DMS53 treated with DMSO at 0.1 percent for 48 hours (cell line): ENCODE results near the gene CHMP1B.

Source experiments
- DNase-seq: peaks from one replicate; lab custom pipeline; 2025; ENCODE audit not compliant: unreplicated experiment; lab: John Stamatoyannopoulos, UW

Gene CHMP1B, protein sequence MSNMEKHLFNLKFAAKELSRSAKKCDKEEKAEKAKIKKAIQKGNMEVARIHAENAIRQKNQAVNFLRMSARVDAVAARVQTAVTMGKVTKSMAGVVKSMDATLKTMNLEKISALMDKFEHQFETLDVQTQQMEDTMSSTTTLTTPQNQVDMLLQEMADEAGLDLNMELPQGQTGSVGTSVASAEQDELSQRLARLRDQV

DNA sequence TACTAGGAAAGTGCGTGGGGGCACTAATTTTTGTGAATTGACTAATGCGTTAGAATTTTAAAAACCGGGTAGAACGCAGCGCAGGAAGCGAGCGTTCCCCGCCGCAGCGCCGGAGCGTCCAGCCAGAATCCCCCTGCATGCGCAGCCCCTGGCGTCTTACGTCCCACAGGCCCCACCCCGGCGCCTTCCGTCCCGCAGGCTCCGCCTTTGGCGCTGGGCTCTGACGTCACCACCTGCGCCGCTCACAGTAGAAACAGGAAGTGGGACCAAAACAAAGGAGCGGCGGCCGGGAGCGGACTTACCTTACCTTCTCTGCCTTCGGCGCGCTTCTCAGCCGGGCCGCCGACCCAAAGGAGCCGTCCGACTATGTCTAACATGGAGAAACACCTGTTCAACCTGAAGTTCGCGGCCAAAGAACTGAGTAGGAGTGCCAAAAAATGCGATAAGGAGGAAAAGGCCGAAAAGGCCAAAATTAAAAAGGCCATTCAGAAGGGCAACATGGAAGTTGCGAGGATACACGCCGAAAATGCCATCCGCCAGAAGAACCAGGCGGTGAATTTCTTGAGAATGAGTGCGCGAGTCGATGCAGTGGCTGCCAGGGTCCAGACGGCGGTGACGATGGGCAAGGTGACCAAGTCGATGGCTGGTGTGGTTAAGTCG, at the start of gene CHMP1B:
Gene CHMP1B (plus strand): TSS at position 268 of the 660 bp plus-strand sequence. CDS start 99 bp downstream, at position 367.
- peak; percentile 96 for DNase-seq

DNA sequence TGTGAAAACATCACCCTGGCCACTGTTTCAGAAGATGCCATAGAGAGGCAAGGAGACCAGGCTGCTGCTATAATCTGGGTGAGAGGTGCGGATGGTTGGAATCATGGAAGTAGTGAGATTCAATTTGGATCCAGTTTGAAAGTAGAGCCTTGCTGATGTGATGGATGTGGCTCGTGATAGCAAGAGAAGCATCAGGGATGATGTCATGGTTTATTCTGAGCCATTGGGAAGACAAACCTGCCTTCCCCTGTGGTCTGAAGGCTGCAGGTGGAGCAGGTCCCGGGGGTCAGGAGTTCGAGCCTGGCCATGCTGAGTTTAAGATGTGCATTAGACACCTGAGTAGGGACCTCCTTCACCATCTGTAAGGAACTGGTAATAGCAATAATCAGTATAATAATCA, 49.6 kb upstream of the CHMP1B start:
- DNase-seq, result no peak

DNA sequence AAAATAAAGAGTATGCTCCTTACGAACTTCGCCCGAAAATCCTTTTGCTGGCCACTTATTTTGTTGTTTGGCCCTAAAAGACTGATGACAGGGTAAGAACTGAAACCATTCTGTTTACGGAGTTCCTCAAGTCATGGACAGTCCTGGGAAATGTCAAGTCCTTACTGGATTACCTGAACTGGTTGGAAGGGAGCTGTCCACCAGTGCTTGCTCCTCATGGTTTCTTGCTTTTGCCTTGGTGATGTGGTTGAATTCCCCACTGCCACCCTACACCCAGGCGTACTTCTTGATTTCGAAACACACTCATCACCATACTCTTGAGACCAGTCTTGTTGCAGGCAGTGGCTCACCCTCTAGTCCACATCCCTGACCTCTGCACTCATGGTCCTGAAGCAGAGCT, 49.1 kb upstream of the CHMP1B start:
- DNase-seq, result no peak

DNA sequence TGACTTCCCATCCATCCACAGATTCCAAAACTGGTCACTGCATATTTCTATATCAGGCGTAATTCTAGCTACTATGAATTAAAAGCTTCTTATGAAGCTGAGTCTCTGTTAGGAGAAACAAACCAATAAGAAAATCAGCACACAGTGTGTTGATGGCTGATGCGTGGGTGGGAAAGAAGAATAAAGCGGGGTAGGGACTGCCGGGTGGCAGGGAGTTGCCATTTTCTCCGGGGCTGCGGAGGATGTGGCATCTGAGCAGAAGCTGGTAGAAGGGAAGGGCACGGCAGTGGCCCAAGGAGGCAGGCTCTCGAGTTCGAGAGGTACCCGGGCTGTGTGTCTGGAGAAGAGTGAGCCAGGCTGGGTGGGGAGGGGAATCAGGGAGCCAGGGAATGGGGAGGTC, 48.6 kb upstream of the CHMP1B start:
- no peak for DNase-seq

DNA sequence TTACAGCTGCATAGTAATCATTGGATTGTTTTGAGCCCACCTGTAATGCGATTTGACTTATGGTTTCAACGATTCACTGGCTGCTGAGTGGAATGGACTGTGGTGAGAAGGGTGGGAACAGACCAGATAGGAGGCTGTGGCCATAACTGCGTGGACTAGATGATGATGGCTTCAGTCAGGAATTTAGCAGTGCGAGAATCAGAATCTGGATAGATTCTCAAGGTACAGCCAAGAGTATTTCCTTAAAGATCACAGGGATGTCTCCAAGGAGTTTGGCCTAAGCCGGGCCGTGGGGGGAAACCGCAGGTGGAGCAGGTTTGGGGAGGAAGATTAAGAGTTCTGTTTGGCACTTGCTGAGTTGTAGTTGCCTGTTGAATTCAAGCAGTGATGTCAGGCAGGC, 44.0 kb upstream of the CHMP1B start:
- no peak for DNase-seq

DNA sequence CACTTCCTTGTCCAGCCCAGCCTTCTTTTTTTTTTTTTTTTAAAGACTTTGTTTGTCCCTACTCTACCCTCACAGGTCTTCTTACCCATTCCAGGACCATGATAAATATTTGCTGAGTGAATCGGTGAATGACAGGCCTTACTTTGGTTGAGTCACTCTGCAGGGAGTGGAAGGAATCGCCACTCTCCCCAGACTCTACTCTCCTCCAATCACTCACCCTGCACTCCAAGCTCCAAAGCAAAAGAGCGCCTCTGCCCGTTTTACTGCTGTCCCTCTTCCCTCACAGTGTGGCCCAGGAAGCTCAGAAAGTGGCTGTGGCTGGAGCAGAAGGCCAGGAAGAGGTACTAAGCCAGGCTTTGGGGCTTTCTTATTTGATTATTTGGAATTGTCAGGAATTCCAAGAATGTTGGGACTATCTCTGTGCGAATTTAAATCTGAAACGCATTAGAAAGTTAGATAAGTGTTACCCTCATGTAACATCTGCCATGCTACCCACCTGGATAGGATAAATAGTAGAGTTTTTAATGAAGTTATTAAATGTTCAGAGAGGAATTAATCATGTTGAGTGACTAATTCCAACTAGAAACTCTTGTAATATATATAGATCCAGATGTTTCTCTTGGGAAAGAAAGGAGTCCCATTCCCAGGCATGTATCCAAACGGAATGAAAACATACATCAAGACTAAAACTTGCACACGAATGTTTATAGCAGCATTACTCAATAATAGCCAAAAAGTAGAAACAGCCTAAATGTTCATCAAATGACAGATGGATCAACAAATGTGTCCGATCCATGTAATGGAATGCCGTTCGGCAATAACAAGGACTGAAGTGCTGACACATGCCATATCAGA, 43.0 kb upstream of the CHMP1B start:
- DNase-seq, result peak; percentile 48

DNA sequence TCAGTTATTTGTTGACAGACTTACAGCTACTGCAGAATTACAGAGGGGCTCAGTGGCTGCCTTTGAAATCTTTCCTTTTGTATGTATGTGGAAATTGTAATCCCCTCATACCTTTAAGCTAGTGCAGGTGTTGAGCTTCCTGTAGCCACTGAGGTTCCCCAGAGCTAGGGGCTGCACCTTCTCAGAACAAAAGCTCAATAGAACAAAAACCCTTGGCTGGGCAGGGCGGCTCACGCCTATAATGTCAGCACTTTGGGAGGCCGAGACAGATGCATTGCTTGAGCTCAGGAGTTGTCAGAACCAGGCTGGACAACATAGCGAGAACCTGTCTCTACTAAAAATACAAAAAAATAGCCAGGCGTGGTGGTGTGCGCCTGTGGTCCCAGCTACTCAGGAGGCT, 41.3 kb upstream of the CHMP1B start:
- DNase-seq, result no peak

DNA sequence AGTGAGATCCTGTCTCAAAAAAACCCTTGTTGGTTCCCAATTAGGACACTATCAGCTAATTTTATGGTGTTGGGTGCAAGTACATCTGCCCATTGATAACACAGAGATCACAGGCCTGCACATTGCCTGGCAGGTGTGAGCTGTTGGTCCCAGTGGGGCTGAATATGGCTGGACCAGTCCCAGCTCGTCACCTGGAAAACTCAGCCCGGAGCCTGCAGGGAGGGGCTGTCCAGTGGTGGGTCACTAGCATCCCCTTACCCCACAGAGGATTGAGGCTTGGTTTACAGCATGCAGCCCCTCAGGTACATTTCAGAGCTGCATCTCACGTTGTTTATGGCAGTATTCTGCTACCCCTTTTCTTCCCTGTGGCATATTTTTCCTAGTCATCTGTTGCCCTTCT, 40.8 kb upstream of the CHMP1B start:
- DNase-seq, result no peak

DNA sequence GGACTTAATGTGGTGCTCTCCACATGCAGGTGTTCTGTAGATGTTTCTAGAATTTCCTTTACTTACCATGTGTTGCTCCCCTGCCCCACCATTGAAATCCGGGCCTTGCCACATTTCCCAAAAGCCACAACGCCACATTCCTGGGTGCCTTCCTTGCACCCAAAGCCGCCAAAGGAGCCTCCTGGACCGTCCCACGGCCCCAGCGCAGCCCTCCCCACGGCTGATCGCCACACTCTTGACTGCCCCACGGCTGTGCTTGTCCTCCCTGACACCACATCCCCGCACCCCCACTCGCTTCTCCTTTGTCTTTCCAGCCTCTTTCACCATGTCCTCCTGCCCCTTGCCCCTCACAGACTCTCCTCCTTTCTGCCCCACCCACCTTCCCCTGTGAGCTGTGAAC, 40.2 kb upstream of the CHMP1B start:
- no peak for DNase-seq

DNA sequence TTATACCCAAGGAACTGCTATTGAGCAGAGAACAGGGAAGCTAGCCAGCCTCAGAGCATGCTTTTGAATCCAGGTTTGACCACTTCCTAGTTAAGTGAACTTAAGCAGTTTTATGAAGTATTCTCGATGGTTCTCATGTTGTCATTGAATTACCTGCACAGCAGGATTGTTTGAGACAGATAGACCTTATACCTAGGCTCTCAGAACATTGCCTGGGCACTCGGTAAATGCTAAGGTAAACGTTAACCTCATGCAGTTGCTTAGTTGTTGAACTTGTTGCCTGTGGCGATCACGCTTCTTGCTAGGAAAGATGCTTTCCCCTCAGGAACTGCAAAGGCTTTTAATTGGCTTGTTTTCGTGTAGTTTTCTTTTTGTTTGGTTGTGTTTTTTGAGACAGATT, 34.0 kb upstream of the CHMP1B start:
- no peak for DNase-seq

DNA sequence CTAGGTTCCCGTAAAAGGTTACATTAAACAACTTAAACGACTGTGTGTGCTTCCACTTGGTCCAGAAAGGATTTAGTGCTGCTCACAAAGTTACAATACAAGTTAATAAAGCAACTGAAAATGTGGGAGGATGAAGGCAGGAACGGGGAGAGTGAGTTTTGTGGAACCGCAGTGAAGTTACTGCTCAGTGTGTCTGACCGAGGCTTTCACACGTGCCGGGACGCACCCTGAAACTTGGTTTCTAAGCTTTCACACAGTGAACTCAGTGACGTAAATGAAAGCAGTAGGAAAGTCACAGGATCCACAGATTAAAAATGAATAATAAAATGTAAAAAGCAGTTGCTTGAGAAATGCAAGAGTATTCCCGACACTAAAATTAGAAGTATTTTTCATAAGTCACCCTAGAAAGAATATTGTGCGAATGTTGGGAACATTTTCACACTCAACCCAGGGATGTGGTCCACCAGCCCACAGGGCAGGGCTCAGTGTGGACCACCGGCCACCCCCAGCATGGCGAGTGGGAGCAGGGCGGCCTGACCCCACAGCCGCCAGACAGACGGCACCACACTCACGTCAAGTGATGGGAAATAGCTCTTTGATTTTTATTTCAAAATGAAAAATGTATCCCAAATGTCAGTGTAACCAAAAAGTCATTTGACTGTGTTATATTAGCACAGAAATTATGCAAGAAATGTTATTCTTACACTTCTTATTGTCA, 32.6 kb upstream of the CHMP1B start:
- DNase-seq, result no peak

DNA sequence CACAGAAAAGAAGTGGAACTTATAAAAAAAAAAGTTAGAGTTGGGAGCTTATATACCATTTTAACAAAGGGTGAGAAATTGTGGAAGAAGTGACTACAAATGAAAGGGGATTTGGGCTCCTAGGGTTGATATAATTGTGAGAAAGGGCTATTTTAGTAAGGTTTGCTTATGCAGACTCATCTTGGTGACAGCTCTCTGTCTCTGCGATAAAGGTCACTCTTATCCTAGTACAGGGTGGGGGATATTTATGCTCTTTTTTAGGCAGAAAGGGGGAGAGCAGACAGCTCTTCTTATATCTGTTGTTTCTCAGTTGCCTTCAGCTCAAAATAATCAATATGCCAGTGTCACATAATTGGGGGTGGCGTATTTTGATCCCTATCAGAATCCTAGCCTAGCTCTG, 31.3 kb upstream of the CHMP1B start:
- DNase-seq, result no peak

DNA sequence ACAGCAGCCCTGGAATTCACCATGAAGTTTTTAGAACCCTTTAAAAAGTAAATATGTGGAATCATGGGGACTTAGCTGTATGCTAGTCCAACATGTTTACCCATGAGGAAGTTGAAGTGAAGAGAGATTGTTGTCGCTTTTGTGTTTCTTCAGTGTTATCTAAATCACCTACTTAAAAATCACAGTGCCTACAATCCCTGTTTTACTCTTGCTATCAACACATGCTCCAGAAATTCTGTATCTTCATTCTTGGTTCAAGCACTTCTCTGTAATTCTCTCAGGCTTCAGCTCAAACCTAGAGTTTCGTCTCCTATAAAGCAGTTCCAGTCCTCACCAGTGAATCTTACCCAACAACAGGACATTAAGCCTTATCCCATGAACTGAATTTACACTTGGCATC, 30.5 kb upstream of the CHMP1B start:
- DNase-seq, result no peak

DNA sequence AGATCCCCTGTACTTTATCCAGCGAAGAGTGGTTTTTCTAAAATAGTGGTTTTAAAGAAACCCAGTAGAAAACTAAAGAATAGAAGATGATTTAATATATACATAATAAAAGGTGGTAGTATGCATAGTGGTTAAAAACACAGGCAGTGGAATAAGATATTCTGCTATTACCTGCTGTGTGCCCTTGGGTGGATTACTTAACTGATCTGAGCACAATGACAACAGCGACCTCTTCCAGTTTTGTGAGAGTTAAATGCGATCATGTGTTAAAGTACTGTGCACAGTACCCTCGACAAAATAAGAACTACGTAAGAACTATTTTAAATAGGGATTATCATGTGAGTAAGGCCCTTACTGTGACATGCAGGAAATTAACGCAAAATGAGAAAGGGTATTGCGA, 30.0 kb upstream of the CHMP1B start:
- no peak for DNase-seq

DNA sequence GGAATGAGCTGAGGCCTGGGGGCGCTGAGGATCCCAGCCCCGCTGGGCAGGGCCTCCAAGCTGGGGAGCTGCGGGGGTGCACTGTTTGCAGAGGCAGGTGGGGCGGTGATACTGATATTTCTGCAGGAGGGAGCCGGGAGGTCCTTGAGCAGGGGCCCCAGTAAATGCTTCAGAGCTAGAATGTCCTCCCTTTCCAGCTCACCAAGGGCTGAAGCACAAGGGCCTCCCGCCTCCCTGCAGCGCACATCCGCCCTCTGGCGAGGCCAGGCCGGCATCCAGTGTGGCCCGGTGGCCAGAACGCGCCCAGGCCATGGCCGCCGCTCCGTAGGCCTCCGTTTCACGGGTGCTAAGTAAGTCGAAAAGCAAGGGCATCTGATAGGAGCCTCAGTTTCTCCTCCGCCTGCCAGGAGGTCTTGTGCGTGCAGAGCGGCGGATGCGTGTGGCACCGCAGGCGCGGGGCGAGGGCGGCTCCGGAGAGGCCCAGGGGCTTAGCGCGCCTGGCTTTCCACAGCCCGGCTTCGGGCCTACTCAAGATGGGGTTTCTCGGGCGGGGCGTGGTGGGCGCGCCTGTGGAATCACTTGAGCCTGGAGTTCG, 29.5 kb upstream of the CHMP1B start:
- no peak for DNase-seq

DNA sequence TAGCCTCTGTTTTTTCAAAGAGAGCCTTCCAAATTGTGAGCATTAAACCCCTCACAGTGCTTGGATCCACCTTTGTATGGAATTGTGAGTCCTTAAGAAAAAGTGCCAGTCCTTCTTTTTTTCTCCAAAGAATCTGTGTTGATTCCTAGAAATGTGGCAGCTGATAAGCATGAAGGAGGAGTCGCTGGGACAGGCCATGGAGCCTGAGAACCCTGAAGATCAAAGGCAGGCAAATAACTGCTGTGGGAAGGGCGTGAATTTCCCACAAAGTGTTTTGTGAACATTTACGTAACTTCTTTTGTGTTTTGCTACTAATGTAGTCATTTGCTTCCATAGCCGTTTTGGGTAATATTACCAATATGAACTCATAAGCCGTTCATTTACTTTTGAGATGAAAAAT, 27.7 kb upstream of the CHMP1B start:
- no peak for DNase-seq

DNA sequence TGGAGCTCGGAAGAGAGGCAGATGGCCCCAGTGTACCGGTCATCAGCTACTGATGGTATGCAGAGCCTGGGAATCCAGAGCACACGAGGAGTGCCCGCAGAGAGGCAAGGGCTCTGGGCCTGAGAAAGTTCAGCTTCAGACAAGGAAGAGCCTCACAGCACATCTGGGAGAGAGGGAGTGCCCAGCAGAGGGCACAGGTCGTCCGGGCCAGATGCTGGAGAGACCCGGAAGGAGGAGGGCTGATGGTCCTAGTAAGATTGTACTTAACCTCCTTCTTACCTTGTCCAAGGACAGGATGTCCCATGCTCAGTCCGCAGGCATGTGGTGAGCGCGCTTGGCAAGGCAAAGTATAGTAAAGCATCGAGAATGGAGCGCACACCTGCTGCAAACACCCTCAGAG, 24.4 kb upstream of the CHMP1B start:
- no peak for DNase-seq

DNA sequence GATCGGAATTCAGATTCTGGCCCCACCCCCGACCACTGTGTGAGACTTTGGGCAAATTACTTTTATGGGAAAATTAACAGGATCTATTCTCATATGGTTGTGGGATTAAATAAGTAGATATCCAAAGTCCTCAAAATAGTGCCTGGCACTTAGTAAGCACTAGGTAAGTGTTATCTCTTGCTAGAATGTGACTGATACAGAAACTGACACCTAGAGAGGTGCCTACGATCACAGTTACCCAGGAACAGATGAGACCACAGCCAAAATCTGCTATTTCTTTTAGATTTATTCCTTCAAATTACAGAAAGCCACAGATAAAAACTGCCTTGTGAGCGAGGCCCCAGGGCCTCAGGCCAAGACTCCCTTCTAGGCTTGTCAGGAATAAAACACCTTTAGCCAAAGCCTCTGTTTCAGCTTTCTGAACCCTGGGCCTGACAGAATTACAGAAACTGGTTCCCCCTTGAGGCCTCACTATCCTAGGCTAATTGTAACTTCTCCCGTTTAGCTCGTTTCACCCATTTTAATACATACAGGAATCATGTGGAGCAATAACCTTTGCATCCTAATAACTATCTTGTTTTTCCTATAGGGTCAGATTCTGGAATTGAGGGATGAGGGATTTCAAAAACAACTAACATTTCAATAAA, 22.3 kb upstream of the CHMP1B start:
- DNase-seq, result no peak

DNA sequence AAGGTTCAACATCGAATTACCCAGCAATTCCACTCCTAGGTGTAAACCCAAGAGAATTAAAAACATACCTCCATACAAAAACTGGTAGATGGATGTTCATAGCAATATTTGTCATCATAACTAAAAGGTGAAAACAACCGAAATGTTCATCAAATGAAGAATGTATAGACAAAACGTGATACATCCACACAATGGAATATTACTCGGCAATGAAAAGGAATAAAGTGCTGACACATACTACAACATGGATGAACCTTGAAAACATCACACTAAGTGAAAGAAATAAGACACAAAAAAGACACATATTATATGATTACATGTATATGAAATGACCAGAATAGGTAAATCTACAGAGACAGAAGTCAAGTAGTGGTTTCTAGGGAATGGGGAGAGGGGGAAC, 20.6 kb upstream of the CHMP1B start:
- no peak for DNase-seq

DNA sequence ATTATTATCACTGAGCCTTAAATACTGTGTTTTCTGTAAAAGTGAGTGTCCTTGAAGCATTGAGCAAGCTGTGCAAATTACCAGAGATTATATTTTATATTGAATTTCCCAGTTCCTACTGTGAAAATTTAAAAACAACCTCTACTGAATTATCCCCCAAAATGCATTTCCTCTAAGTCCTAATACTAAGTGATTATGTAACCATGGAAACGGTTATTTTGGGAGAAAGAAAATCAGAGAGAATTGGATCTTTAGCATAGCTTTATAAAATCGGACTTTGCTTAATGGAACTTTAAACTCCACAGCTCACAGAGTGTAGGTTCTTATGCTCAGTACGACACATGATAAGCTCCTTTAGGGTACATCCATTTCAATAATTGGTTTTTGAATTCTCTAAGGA, 19.3 kb upstream of the CHMP1B start:
- no peak for DNase-seq

DNA sequence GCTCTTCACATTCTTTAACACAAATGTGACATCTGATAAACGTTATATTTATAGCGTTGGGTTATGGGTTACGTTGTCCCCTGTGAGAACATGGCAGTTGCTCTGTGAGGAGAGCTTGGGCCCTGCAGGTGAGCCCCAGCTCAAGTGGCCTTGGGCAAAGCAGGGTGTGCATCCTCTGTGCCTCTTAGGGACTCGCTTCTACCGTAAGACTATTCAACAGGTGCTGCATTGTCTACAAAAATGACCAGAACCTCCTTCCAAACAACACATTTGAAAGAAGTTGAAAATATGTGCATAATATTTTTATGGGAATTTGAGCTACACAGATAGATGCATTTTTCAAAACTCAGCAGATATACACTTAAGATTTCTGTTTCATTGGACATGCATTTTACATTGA, 16.4 kb upstream of the CHMP1B start:
- no peak for DNase-seq
